Hepatocyte (in vitro differentiated cells): ENCODE measurements around the gene STK10.

Experiments used
- CTCF ChIP-seq: fragments of 200-600 bp; sonication (generic); IDR thresholded peaks from 2 replicates; pipeline ENCODE4 v1.5.1; 2016; ENCODE audit warnings: antibody characterized with exemption, mild to moderate bottlenecking; ENCODE audit not compliant: poor library complexity
- EZH2 ChIP-seq: fragments of 200-600 bp; sonication (generic); IDR thresholded peaks from 2 replicates; pipeline ENCODE4 v1.6.1; 2016; ENCODE audit warnings: antibody characterized with exemption, mild to moderate bottlenecking, borderline replicate concordance

- no peak for TF ChIP-seq EZH2
- no peak for TF ChIP-seq CTCF
Observed at GRCh38 chr5:172051643-172052339, 136.2 kb downstream of the STK10 start.
